Transverse colon (tissue), 3 donors: Measurements from ENCODE around the gene RAPGEF2.

Experiments
- EP300 ChIP-seq: sonication (generic); formaldehyde crosslinking; IDR thresholded peaks from one replicate; pipeline ENCODE4 v1.6.1; 2017; ENCODE audit warnings: antibody characterized with exemption, low read depth
- POLR2A ChIP-seq: fragments of 450-650 bp; IDR thresholded peaks from one replicate; pipeline ENCODE4 v1.6.1; 2016; ENCODE audit warnings: antibody characterized with exemption, mild to moderate bottlenecking, moderate library complexity
- TF ChIP-seq, protein P1 (sequence below), 5 experiments: fragments of 200-600 bp in 3 of 5; fragments of 450-650 bp in 2 of 5; sonication (generic) in 3 of 5; IDR thresholded peaks; 1 replicate in 2 of 5; 2 replicates in 3 of 5; pipeline ENCODE4 v1.5.1; 2016 to 2017; ENCODE audit warnings: antibody characterized with exemption in 5 of 5, inconsistent platforms in 3 of 5, mild to moderate bottlenecking in 2 of 5, moderate library complexity in 1 of 5

DNA sequence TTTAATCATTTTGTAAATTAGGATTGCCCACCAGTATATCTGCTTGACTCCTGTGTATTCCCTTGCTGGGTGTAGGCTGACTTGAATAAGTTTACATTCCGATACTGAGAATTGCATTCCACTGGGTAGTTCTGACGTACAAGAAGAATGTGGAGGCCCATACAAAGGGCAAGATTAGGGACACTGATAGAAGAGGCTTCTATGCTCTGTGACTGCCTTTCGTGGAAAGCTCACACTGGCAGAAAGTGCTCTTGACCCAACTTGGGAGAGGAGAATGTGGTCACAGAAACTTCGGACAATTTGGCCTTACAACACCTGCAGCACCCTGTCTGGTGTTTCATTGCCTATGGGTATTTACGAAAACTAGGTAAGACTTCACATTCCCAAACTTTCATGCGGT is 126.3 kb downstream of the RAPGEF2 start:
- TF ChIP-seq, protein P1, sequence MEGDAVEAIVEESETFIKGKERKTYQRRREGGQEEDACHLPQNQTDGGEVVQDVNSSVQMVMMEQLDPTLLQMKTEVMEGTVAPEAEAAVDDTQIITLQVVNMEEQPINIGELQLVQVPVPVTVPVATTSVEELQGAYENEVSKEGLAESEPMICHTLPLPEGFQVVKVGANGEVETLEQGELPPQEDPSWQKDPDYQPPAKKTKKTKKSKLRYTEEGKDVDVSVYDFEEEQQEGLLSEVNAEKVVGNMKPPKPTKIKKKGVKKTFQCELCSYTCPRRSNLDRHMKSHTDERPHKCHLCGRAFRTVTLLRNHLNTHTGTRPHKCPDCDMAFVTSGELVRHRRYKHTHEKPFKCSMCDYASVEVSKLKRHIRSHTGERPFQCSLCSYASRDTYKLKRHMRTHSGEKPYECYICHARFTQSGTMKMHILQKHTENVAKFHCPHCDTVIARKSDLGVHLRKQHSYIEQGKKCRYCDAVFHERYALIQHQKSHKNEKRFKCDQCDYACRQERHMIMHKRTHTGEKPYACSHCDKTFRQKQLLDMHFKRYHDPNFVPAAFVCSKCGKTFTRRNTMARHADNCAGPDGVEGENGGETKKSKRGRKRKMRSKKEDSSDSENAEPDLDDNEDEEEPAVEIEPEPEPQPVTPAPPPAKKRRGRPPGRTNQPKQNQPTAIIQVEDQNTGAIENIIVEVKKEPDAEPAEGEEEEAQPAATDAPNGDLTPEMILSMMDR (IDR thresholded peaks at IDR 0.05) = no peak
- TF ChIP-seq EP300 = no peak
- TF ChIP-seq POLR2A = no peak
